Ascending aorta (tissue), 2 donors: ENCODE results near the gene SLC35B2. TPM values are rescaled to one million over a fixed set of nuclear protein-coding genes. Genes with fewer than 3 reads are reported as not detected.

Source experiments
- DNase-seq, 2 donors: peaks; one replicate each; pipeline ENCODE4 v3.0.0-alpha.2; 2019; ENCODE audit warnings: low spot score in 2 of 2
- H3K27ac ChIP-seq, 2 donors: fragments of 200-600 bp; sonication (generic); one replicate each; pipeline ENCODE4 v1.5.1; 2016 to 2017; ENCODE audit warnings: mild to moderate bottlenecking in 1 of 2
- H3K27me3 ChIP-seq: fragments of 200-600 bp; sonication (generic); one replicate; pipeline ENCODE4 v1.5.1; 2017
- H3K36me3 ChIP-seq, 2 donors: fragments of 200-600 bp; sonication (generic); one replicate each; pipeline ENCODE4 v1.5.1; 2016
- H3K4me1 ChIP-seq, 2 donors: fragments of 200-600 bp; sonication (generic); one replicate each; pipeline ENCODE4 v1.5.1; 2016 to 2017; ENCODE audit warnings: mild to moderate bottlenecking in 1 of 2
- H3K4me3 ChIP-seq, 2 donors: fragments of 200-600 bp; sonication (generic); one replicate each; pipeline ENCODE4 v1.5.1; 2016 to 2017; ENCODE audit warnings: mild to moderate bottlenecking in 1 of 2
- H3K9me3 ChIP-seq, 2 donors: fragments of 200-600 bp; sonication (generic); one replicate each; pipeline ENCODE4 v1.5.1; 2016
- CTCF ChIP-seq, 3 experiments: fragments of 200-600 bp in 2 of 3; fragments of 450-650 bp in 1 of 3; sonication (generic) in 2 of 3; IDR thresholded peaks; one replicate each; pipeline ENCODE4 v1.5.1; 2016 to 2019; ENCODE audit warnings: antibody characterized with exemption in 3 of 3, mild to moderate bottlenecking in 1 of 3, moderate library complexity in 1 of 3
- intact Hi-C: fragments of 100-400 bp; cut with DNase I; formaldehyde crosslinking; loops from one replicate; pipeline ENCODE4 v1.15.1; 2023
- total RNA-seq: library from RNA; depleted of rRNA; stranded (reverse); fragments of >200 nt; gene quantifications from one replicate; pipeline ENCODE4 v1.1.0, GENCODE V29; 2016

The SLC35B2 gene
- total RNA-seq, 1 donor from 2014 or later: 9.9 TPM

- intact Hi-C loops: no loop called here
- no peak overlapping the region for H3K27ac ChIP-seq
- no peaks in the 10 kb centered on the region for H3K36me3 ChIP-seq
- TF ChIP-seq CTCF (IDR thresholded peaks at IDR 0.05): no peak
- DNase-seq: no peak
- H3K4me1 ChIP-seq: no peaks in the 10 kb centered on the region
- no peak overlapping the region for H3K4me3 ChIP-seq
- no peaks in the 10 kb centered on the region for H3K27me3 ChIP-seq
- no peaks in the 10 kb centered on the region for H3K9me3 ChIP-seq
These were observed 27.5 kb upstream of the SLC35B2 start for GRCh38 chr6:44284867-44285266.

GRCh38 chr6:44284121-44284520 is 26.8 kb upstream of the SLC35B2 start:
- no peak for TF ChIP-seq CTCF (IDR thresholded peaks at IDR 0.05)
- Histone ChIP-seq H3K4me1 (no peaks in the 10 kb centered on the region), H3K4me3 (no peak overlapping the region), H3K27ac (no peak overlapping the region), H3K36me3 (no peaks in the 10 kb centered on the region), H3K9me3 (no peaks in the 10 kb centered on the region), H3K27me3 (no peaks in the 10 kb centered on the region)
- intact Hi-C loops: no loop called here
- DNase-seq: no peak

- H3K9me3 ChIP-seq: no peaks in the 10 kb centered on the region
- intact Hi-C loops: no loop called here
- H3K27me3 ChIP-seq: peaks cover 7% of the 10 kb centered on the region
- no peak for TF ChIP-seq CTCF (IDR thresholded peaks at IDR 0.05)
- no peak for DNase-seq
- H3K36me3 ChIP-seq: no peaks in the 10 kb centered on the region
- H3K4me3 ChIP-seq: no peak overlapping the region
- no peaks in the 10 kb centered on the region for H3K4me1 ChIP-seq
- no peak overlapping the region for H3K27ac ChIP-seq
These were observed 21.7 kb upstream of the SLC35B2 start for GRCh38 chr6:44278774-44279697.

- TF ChIP-seq CTCF (IDR thresholded peaks at IDR 0.05): no peak
These were observed 21.0 kb upstream of the SLC35B2 start for GRCh38 chr6:44278315-44278714.

GRCh38 chr6:44277763-44278162 is 20.4 kb upstream of the SLC35B2 start:
- H3K4me1 ChIP-seq: no peaks in the 10 kb centered on the region
- DNase-seq: no peak

More at GRCh38 chr6:44278315-44278714, 21.0 kb upstream of the SLC35B2 start:
- Histone ChIP-seq H3K4me1 (no peaks in the 10 kb centered on the region), H3K27me3 (peaks cover 7% of the 10 kb centered on the region), H3K9me3 (no peaks in the 10 kb centered on the region), H3K4me3 (no peak overlapping the region), H3K27ac (no peak overlapping the region), H3K36me3 (no peaks in the 10 kb centered on the region)
- intact Hi-C loops: no loop called here
- DNase-seq: no peak

More at GRCh38 chr6:44277763-44278162, 20.4 kb upstream of the SLC35B2 start:
- H3K27me3 ChIP-seq: peaks cover 7% of the 10 kb centered on the region
- H3K9me3 ChIP-seq: no peaks in the 10 kb centered on the region
- H3K27ac ChIP-seq: no peak overlapping the region
- TF ChIP-seq CTCF (IDR thresholded peaks at IDR 0.05): no peak
- no peaks in the 10 kb centered on the region for H3K36me3 ChIP-seq
- intact Hi-C loops: no loop called here
- H3K4me3 ChIP-seq: no peak overlapping the region
